ENCODE data around the gene AP4M1.
A peak's percentile ranks its signal among the peaks of the same experiment; 100 is the strongest.

Gene AP4M1

DNA sequence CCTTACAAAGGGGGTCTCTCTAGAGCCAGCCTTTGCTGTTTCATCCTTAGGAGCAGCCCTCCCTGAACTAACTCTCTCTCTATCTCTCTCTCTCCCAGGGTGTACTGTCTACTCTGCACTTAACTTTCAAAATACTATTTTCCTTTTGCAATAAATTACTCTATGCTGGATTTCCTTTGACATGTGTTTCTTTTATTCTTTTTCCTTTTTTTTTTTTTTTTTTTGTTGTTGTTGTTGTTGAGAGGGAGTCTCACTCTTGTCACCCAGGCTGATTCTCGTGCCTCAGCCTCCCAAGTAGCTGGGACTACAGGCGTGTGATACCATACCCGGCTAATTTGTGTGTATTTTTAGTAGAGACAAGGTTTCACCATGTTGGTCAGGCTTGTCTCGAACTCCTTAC, 18.5 kb upstream of the AP4M1 start:
- in situ Hi-C loops (cut with HindIII; ENCODE audit: low sequenced_read_pairs) = no loop called here
- H3K4me3 ChIP-seq (ENCODE audit: low read depth, low read length) = no peak overlapping the region
- DNase-seq (ENCODE audit: low read depth, low spot score) = no peak
- TF ChIP-seq, protein P1, sequence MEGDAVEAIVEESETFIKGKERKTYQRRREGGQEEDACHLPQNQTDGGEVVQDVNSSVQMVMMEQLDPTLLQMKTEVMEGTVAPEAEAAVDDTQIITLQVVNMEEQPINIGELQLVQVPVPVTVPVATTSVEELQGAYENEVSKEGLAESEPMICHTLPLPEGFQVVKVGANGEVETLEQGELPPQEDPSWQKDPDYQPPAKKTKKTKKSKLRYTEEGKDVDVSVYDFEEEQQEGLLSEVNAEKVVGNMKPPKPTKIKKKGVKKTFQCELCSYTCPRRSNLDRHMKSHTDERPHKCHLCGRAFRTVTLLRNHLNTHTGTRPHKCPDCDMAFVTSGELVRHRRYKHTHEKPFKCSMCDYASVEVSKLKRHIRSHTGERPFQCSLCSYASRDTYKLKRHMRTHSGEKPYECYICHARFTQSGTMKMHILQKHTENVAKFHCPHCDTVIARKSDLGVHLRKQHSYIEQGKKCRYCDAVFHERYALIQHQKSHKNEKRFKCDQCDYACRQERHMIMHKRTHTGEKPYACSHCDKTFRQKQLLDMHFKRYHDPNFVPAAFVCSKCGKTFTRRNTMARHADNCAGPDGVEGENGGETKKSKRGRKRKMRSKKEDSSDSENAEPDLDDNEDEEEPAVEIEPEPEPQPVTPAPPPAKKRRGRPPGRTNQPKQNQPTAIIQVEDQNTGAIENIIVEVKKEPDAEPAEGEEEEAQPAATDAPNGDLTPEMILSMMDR (IDR thresholded peaks at IDR 0.05; ENCODE audit: low read depth, low read length) = no peak

DNA sequence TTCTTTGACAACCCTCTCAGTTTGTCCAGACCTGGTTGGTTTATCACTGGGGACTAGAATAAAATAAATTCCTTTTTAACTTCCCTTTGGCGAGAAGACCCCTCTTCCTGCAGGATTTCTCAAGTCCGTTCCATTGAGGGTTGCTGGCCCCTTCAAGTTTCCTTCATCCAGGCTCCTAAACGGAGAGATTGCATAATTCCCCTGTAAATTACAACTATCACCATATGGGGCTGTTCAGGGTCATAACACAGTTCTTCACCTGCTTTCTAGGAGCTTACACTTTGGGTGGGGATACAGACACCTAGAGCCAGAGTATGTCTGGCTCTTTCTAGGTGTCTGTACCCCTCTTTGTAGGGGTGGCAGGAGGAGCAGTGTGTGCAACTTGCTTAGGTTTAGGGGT, 15.9 kb upstream of the AP4M1 start:
- no peak overlapping the region for H3K4me3 ChIP-seq (ENCODE audit: low read depth, low read length)
- in situ Hi-C loops (cut with HindIII; ENCODE audit: low sequenced_read_pairs) = no loop called here
- TF ChIP-seq, protein P1 (IDR thresholded peaks at IDR 0.05; ENCODE audit: low read depth, low read length) = no peak
- DNase-seq (ENCODE audit: low read depth, low spot score) = no peak

DNA sequence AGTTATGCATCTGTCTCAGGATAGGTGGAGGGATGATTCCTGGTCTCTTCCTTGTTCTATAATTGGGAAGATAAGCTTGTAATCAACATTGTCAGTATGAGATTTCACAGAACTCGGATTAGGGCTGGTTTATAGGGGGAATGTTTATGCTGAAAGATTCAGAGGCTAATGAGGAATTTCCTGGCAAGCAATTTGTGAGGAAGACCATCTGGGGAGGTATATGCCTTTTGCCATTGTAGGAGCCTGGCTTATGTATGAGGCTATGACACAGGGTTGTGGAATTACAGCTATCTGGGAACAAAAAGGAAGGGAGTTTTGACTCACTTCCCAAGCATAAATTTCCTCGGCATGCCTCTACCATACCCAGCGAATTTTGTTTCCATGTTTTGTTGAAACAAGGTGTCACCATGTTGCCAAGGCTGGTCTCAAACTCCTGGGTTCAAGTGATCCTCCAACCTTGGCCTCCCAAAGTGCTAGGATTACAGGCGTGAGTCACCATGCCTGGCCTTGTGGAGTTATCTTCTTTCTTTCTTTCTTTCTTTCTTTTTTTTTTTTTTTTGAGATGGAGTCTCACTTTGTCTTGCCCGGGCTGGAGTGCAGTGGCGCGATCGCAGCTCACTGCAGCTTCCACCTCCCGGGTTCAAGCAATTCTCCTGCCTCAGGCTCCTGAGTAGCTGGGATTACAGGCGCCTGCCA, 14.2 kb upstream of the AP4M1 start:
- TF ChIP-seq, protein P1 (IDR thresholded peaks at IDR 0.05; ENCODE audit: low read depth, low read length) = no peak
- peak; percentile 92 for DNase-seq (ENCODE audit: low read depth, low spot score)
- in situ Hi-C loops (cut with HindIII; ENCODE audit: low sequenced_read_pairs) = no loop called here
- H3K4me3 ChIP-seq (ENCODE audit: low read depth, low read length) = no peak overlapping the region

DNA sequence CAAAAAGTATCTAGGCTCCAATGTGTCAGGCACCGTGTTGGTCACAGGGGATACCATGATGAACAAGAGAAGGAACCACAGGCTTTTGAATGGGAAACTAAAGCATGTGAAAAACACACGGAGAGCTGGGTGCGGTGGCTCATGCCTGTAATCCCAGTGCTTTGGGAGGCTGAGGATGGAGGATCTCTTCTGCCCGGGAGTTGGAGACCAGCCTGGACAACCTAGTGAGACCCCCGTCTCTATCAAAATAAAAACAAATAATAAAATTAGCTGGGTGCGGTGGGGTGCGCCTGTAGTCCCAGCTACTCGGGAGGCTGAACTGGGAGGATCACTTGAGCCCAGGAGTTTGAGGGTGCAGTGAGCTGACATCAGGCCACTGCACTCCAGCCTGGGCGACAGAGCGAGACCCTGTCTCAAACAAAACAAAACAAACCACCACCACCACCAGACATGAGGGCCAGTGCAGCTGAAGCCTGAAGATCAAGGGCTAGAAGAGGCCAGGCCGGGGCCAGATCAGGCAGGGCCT, 13.3 kb upstream of the AP4M1 start:
- in situ Hi-C loops (cut with HindIII; ENCODE audit: low sequenced_read_pairs) = no loop called here
- H3K4me3 ChIP-seq (ENCODE audit: low read depth, low read length) = peak overlapping the region; percentile 91

DNA sequence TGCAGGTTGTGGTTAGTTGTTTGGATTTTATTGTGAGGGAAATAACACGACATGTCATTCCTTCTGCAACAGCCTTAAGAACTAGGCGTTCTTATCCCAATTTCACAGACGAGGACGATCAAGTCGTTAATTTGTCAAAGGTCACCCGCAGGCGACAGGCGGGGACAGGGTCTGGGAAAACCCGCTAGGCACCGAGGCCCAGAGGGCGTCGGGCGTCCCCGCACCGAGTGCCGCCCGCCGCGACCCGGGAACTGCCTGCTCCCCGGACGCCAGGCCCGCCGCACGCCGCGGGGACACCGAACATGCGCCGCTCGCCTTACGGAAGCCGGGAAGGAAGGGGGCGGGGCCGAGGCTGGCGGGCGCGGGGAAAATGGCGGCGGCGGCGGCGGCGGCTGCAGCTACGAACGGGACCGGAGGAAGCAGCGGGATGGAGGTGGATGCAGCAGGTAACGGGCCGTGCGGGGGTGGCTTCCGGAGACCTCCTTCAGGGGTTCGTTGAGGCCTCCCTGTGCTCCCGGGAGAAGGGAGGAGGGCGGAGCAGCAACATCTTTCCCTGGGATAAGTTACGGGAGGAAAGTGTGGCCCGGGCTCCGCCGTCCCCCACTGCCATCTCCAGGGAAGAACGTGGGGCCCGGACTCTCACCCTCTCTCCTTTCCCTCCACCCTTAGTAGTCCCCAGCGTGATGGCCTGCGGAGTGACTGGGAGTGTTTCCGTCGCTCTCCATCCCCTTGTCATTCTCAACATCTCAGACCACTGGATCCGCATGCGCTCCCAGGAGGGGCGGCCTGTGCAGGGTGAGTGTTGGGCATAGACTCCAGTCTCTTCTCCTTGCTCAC, 12.6 kb upstream of the AP4M1 start, which contains the start of gene COPS6:
TSS of gene COPS6 (plus strand) at position 349 of the 837 bp plus-strand sequence. CDS start at position 371, 22 bp downstream.
- H3K4me3 ChIP-seq (ENCODE audit: low read depth, low read length) = peak within 1 kb of the TSS; percentile 91
- in situ Hi-C loops (cut with HindIII; ENCODE audit: low sequenced_read_pairs) = no loop called here
- TF ChIP-seq, protein P1 (IDR thresholded peaks at IDR 0.05; ENCODE audit: low read depth, low read length) = no peak
- DNase-seq (ENCODE audit: low read depth, low spot score) = peak; percentile 75

More for the DNA sequence above, 13.3 kb upstream of the AP4M1 start:
- TF ChIP-seq, protein P1 (IDR thresholded peaks at IDR 0.05; ENCODE audit: low read depth, low read length) = no peak
- DNase-seq (ENCODE audit: low read depth, low spot score) = no peak

DNA sequence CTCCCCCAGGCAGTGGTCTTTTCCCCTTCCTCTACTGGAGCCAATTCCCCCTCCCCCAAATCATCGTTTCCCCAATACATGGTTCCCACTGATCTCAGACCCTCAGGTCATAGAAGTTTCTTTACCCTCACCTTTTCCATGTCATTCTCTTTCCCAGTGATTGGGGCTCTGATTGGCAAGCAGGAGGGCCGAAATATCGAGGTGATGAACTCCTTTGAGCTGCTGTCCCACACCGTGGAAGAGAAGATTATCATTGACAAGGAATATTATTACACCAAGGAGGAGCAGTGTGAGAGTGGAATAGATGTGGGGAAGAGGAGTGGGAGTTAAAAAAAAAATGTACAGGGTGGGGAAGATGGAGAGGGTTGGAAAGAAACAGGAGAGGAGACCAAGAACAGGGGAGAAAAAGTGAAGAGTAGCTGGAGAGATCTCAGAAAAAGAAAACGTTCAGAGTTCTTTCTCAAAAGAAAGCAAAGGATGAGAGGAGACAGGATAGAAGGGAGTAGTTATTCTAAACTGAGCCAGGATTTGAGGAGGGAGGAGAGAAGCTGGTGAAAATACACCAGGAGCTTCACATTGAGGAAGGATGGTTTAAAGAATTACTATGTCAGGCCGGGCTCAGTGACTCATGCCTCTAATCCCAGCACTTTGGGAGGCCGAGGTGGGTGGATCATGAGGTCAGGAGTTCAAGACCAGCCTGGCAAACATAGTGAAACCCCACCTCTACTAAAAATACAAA, 11.8 kb upstream of the AP4M1 start:
- in situ Hi-C loops (cut with HindIII; ENCODE audit: low sequenced_read_pairs) = no loop called here
- TF ChIP-seq, protein P1 (IDR thresholded peaks at IDR 0.05; ENCODE audit: low read depth, low read length) = no peak
- no peak for DNase-seq (ENCODE audit: low read depth, low spot score)
- peak overlapping the region; percentile 91 for H3K4me3 ChIP-seq (ENCODE audit: low read depth, low read length)

All from astrocyte of the spinal cord (primary cell).